GM19438 (cell line): ENCODE data around the gene MFN2.
"Not testable (repeated sequence)": the region's sequence is repeated elsewhere in the genome, so short reads cannot be mapped to it uniquely, and the experiment has no call there.

ENCODE experiments used
- ATAC-seq: cut with Tn5 transposase; IDR thresholded peaks from one replicate; pipeline ENCODE4 v1.9.1; 2021; ENCODE audit warnings: low read depth; ENCODE audit not compliant: unreplicated experiment

The MFN2 gene

GRCh38 chr1:12015499-12015898 is 35.3 kb downstream of the MFN2 start:
- no peak for ATAC-seq

DNA sequence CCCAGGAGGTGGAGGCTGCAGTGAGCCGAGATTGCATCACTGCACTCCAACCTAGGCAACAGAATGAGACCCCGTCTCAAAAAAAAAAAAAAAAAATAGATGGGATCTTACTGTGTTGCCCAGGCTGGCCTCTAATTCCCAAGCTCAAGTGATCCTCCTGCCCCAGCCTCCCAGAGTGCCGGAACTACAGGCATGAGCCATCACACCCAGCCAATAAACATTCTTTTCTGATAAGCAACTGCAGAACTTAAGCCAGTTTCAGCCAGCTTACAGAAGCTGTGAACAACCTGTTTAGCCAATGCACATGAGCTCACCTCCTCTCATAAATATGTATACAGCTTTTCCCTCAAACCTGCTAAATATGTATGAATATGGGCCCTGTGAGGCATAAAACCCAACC is 35.9 kb downstream of the MFN2 start:
- ATAC-seq, result no peak

GRCh38 chr1:12019858-12020509 is 39.7 kb downstream of the MFN2 start:
- peak; percentile 7 for ATAC-seq

DNA sequence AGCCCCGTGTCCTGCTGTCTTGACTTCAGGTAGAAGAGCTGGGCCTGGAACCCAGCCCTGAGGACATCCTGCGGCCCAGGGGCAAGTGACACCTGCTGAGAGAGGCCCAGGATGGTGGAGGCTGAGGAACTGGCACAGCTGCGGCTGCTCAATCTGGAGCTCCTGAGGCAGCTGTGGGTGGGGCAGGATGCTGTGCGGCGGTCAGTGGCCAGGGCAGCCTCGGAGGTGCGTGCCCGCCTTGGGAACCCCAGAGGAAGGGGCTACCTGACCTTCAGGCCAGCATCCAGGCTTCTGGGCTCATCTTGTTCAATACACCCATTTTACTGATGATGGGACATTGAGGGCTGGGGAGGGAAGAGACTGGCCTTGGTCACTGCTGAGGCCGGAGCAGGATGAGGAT is 41.4 kb downstream of the MFN2 start:
- no peak for ATAC-seq

DNA sequence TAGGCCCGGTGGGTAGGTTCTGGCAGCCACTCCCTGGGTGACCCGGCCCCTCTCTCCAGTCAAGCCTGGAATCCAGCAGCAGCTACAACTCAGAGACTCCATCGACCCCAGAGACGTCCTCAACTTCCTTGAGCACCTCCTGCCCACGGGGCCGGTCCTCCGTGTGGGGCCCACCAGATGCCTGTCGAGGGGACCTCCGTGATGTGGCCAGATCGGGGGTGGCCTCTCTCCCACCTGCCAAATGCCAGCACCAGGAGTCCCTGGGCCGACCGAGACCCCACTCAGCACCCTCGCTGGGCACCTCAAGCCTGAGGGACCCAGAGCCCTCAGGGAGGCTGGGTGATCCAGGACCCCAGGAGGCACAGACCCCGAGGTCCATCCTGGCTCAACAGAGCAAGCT is 41.8 kb downstream of the MFN2 start:
- ATAC-seq, result no peak

DNA sequence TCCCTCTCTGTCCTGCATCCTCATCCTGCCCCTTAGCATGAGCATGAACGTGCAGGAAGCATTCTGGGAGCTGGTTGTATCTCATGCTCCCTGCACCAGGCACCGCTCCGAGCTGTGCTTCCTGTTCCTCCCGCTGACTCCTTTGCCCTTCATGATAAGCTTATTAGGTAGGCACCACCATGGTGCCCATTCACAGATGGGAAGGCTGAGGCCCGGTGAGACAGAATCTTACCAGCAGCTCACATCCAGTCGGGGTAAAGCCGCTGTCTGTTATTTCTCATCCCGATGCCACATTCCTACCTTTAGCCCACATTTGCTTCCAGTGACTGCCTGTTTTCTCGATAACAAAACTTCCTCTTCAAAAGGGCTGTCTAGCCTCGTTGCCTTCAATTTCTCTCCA is 46.3 kb downstream of the MFN2 start:
- no peak for ATAC-seq

DNA sequence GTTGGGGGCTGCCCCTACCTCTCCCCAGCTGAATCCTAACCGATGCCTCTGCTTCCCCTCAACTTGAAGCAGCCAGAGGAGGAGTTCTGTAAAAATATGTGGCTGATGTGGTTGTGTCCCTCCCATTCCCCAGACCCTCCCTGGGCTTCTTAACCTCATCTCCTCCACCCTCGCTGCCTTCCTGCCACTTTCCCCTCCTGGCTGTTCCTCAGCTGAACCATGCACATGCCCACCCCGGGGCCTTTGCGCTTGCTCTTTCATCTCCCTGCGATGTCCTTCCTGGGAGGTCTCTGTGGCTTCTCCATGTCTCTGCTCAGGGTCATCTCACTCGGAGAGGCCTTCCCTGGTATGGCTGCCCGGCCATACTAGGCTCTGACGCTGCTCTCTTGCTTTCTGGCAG is 48.0 kb downstream of the MFN2 start:
- ATAC-seq, result no peak

DNA sequence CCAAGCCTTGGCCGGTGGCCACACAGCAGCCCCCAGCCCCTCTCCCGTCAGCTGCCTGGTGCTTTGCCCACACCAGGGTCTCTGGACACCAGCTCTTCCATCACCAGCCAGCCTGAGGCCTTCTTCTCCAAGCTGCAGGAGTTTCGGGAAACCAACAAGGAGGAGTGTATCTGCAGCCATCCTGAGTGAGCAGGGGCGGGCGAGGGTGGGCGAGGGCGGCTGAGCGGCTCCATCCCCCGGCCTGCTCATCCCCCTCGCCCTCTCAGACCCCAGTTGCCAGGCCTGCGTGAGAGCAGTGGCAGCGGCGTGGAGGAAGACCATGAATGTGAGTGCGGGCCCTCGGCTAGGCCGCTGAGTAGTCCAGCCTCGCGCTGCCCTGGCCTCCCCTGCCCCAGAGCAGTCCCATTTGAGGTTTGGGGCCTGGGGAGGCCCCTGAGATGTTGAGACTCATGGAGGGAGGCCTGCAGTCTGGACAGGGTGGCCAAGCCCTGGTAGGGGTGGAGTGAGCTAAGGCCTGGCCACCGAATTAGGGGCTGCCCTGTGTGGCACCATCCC is 48.8 kb downstream of the MFN2 start:
- ATAC-seq, result no peak

GRCh38 chr1:12029720-12030339 is 49.6 kb downstream of the MFN2 start:
- ATAC-seq, result no peak

- no peak for ATAC-seq
These were observed 51.1 kb downstream of the MFN2 start for GRCh38 chr1:12031039-12031980.

GRCh38 chr1:12032161-12032621 is 51.9 kb downstream of the MFN2 start:
- no peak for ATAC-seq

GRCh38 chr1:12033441-12033840 is 53.2 kb downstream of the MFN2 start:
- ATAC-seq, result not testable (repeated sequence)

DNA sequence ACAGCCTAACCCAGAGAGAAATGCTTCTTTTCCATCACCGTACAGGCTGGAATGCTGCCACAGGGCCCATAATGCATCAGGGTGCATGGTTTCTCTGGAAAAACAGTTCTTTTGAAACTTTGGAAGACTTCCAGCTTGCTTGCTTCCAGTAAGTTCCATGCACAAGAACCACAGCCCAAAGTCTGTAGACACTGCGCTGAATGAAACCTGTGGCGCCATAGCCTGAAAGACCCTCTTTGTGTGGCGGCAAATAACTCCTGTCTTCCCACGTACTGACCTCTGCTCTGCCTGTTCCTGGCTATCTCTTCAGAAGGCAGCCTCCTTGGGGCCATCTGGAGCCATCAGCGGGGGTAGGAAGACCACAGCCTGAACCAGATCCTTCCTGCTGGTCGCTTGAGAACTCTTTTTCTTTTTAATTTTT is 54.1 kb downstream of the MFN2 start:
- no peak for ATAC-seq

DNA sequence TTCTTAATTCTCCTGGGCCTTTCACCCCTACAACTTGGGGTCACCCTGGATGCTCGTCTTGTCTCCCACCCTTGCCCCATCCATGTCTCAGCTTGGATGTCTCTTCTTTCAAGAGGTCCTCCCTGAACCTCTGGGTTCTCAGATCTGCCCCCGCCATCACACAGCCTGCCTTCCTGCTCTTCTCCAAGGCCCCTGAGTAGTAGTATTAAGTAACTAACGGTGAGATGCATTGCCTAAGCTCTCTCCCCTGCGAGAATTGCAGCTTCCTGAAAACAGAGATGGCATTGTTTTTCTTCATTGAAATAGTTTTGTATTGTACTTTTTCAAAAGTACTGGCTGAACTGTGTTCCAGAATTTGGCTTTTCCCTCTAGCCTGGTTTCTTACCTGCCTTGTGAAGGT is 55.1 kb downstream of the MFN2 start:
- no peak for ATAC-seq

DNA sequence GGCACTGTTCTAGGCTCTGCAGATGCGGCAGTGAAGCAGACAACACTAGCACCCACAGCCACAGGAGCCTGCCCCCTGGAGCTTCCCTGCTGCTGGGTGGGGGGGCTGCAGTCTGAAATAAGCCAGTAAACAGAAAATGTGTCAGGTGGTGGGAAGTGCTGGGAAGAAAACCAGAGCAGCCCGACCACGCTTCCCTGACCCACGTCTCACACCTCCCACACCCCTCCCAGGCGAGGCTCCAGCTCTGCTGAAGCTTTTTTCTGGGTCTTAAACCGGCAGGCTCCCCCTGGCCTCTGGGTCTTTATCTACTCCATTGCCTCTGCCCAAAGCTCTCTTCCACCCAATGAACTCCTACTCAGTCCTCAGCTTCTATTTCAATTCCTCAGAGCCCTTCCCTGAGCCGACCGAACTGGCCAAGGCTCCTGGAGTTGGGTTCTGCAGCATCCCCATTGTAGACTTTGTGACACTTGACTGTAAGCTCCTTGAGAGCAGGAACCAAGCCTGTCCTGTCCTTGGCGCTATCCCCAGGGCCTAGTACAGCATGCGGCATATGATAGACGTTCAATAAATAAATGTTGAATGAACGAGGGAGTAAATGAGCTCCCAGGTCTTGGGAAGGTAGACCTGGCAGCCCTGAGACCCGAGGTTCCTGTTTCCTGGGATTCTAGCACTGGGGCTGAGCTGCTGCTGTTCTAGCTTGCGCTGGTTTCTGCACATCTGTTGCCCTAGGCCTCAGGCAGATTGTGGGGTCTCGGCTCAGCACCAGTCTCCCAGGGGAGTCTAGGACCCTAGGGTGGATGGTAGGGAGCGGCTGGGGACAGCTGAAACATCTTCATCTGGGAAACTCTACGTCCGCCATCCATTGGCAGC is 57.5 kb downstream of the MFN2 start:
- ATAC-seq, result no peak

DNA sequence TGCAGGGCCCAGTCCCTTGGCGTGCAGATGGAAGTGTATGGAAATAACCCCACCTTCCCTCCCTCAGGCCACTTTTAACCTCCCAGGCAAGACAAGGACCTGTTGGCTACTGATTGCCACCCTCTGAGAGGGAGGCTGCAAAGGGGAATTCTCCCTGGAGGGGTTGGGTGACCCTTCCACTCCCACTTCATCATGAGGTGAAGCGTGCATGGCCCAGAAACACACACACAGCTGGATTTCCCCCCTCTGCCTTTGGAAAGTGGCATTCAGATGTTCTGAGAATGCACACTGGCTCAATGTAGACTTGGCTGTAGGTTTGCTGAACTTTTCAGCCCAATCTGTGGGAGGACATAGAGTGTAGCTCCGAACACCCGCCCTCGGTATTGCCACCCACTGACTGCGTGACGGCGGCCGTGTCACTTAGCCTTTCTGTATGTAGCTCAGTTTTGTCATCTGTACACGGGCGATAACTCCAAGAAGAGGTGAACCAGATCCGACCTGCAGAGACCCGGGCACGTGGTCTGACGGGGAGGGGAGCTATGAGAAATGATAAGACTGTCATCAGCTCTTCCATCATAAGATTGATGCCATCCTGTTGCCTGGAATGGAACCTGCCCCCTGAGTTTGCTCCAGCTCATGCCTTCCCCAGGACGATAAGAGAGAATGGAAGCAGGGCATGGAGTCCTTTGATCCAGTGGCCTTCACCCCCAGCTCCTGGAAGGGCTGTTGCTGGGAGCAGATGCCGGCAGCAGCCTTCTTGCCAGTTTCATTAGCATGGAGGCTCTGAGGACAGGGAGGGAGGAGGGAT is 58.3 kb downstream of the MFN2 start:
- no peak for ATAC-seq

DNA sequence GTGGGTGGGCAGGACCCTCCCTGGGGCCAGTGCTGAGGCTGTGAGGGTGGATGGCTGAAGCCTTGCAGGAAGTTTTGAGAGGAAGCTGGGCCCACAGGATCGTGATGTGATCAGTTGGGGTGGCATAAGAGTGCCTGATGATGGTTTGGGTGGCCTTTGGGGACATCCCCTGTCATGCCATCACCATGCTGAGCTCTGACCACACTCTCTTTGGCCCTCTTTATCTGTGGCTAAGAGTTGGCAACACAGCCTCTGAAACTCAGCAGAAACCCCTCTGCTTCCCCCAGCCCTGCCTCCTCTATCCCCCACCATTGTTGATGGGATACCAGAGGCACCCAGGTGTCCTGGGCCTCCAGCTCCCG is 58.9 kb downstream of the MFN2 start:
- ATAC-seq, result no peak

- not testable (repeated sequence) for ATAC-seq
These were observed 59.7 kb downstream of the MFN2 start for GRCh38 chr1:12039824-12040456.
